Calu3 (cell line): ENCODE data around the gene CPSF7. TPM values are rescaled to one million over a fixed set of nuclear protein-coding genes. Genes with fewer than 3 reads are reported as not detected.

Experiments used
- BruUV-seq: library from RNA; stranded (reverse); fragments of 400-500 nt; replicated peaks from 2 replicates; lab custom pipeline; 2021; lab: Mats Ljungman, UMichigan
- CTCF ChIA-PET: fragments of 300-600 bp; sonication (Branson Sonifier 250); formaldehyde crosslinking; loops from one replicate; lab custom pipeline; 2022; ENCODE audit warnings: antibody characterized with exemption; lab: Charles Lee
- DNase-seq: peaks from one replicate; pipeline ENCODE4 v3.0.0; 2022
- H3K27ac Mint-ChIP-seq: one replicate; pipeline ENCODE4 v1.8.0; 2022; ENCODE audit warnings: mixed read lengths; ENCODE audit not compliant: unreplicated experiment
- H3K27me3 Mint-ChIP-seq: one replicate; pipeline ENCODE4 v1.8.0; 2022; ENCODE audit warnings: mixed read lengths; ENCODE audit not compliant: unreplicated experiment
- H3K36me3 Mint-ChIP-seq: one replicate; pipeline ENCODE4 v1.8.0; 2022; ENCODE audit warnings: mild to moderate bottlenecking, moderate library complexity, mixed read lengths; ENCODE audit not compliant: insufficient read depth, unreplicated experiment
- H3K4me1 Mint-ChIP-seq: one replicate; pipeline ENCODE4 v1.8.0; 2022; ENCODE audit warnings: mild to moderate bottlenecking, low read depth, mixed read lengths; ENCODE audit not compliant: unreplicated experiment
- H3K4me3 Mint-ChIP-seq: one replicate; pipeline ENCODE4 v1.8.0; 2022; ENCODE audit warnings: mild to moderate bottlenecking, low read depth, moderate library complexity, mixed read lengths; ENCODE audit not compliant: unreplicated experiment
- H3K9me3 Mint-ChIP-seq: one replicate; pipeline ENCODE4 v1.8.0; 2022; ENCODE audit warnings: low read depth, mixed read lengths; ENCODE audit not compliant: unreplicated experiment
- CTCF ChIP-seq: fragments of 200-600 bp; IDR thresholded peaks from one replicate; pipeline ENCODE4 v1.8.0; 2022; ENCODE audit warnings: antibody characterized with exemption; ENCODE audit not compliant: unreplicated experiment
- intact Hi-C: fragments of 100-400 bp; cut with micrococcal nuclease; formaldehyde crosslinking; loops from one replicate; pipeline ENCODE4 v1.10.0; 2022; ENCODE audit not compliant: unreplicated experiment
- total RNA-seq: library from RNA; stranded (reverse); gene quantifications from 2 replicates; pipeline ENCODE4 v1.2.3, GENCODE V29; 2022

CPSF7 gene
- total RNA-seq, 1 experiment from 2014 or later: 96.3 TPM

DNA sequence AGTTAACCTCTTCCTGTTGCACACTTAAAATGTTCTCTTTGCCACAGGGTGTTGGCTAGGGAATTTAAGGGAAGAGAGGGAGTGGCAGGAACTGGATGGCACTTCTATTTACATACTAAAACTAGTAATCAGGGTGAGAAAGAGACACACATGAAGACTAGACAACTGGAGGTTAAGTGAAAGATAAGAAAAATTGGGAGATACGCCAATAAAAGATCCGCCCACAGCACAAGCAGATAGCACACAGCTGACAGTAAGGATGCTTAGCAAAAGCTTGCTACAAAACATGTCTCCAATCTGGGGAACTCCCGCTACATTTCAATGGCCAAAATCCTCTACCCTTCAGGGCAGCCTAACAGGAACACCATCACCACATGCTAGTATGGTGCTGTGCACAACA, 12.8 kb downstream of the CPSF7 start:
- CTCF ChIA-PET: no interaction called here
- DNase-seq: no peak

GRCh38 chr11:61415381-61415780, 14.4 kb downstream of the CPSF7 start:
- H3K4me1 Mint-ChIP-seq: no peaks in the 10 kb centered on the region
- H3K4me3 Mint-ChIP-seq: no peak overlapping the region
- no peaks in the 10 kb centered on the region for H3K9me3 Mint-ChIP-seq
- intact Hi-C loops: no loop called here
- no peak for DNase-seq
- peaks cover 73% of the 10 kb centered on the region for H3K36me3 Mint-ChIP-seq
- no peak for TF ChIP-seq CTCF
- CTCF ChIA-PET: no interaction called here
- no peak overlapping the region for H3K27ac Mint-ChIP-seq
- no peaks in the 10 kb centered on the region for H3K27me3 Mint-ChIP-seq
- no TSS peak for BruUV-seq

More for the DNA sequence above, 12.8 kb downstream of the CPSF7 start:
- Mint-ChIP-seq H3K36me3 (peaks cover 68% of the 10 kb centered on the region), H3K27ac (no peak overlapping the region), H3K4me3 (no peak overlapping the region), H3K27me3 (no peaks in the 10 kb centered on the region), H3K4me1 (no peaks in the 10 kb centered on the region), H3K9me3 (no peaks in the 10 kb centered on the region)
- intact Hi-C loops: no loop called here
- TF ChIP-seq CTCF: no peak
- no TSS peak for BruUV-seq

- no TSS peak for BruUV-seq
- no peak overlapping the region for H3K27ac Mint-ChIP-seq
Observed at GRCh38 chr11:61414547-61414946, 15.2 kb downstream of the CPSF7 start.

GRCh38 chr11:61413496-61413895, 16.3 kb downstream of the CPSF7 start:
- H3K36me3 Mint-ChIP-seq: peaks cover 63% of the 10 kb centered on the region
- no TSS peak for BruUV-seq
- H3K27ac Mint-ChIP-seq: no peak overlapping the region
- CTCF ChIA-PET: no interaction called here
- no peaks in the 10 kb centered on the region for H3K9me3 Mint-ChIP-seq
- no peak for TF ChIP-seq CTCF
- intact Hi-C loops: no loop called here
- H3K4me1 Mint-ChIP-seq: no peaks in the 10 kb centered on the region
- no peak overlapping the region for H3K4me3 Mint-ChIP-seq
- H3K27me3 Mint-ChIP-seq: no peaks in the 10 kb centered on the region
- no peak for DNase-seq

More at GRCh38 chr11:61414547-61414946, 15.2 kb downstream of the CPSF7 start:
- no peak for DNase-seq
- Mint-ChIP-seq H3K4me3 (no peak overlapping the region), H3K4me1 (no peaks in the 10 kb centered on the region), H3K36me3 (peaks cover 66% of the 10 kb centered on the region), H3K9me3 (no peaks in the 10 kb centered on the region), H3K27me3 (no peaks in the 10 kb centered on the region)
- TF ChIP-seq CTCF: no peak
- intact Hi-C loops: no loop called here
- CTCF ChIA-PET: no interaction called here
